ENCODE data around the gene KIZ. TPM values are rescaled to one million over a fixed set of nuclear protein-coding genes. Genes with fewer than 3 reads are reported as not detected.

Gene KIZ
- total and polyA plus RNA-seq, 11 donors = 8.8 to 31.2 (median 23.6) TPM

- ATAC-seq = no peak
- Histone ChIP-seq H3K27me3 (no peaks in the 10 kb centered on the region), H3K36me3 (peaks cover 0 to 21% (median under 1%) of the 10 kb centered on the region in 9 donors), H3K4me1 (no peaks in the 10 kb centered on the region), H3K27ac (no peak overlapping the region), H3K9me3 (no peaks in the 10 kb centered on the region), H3K4me3 (no peak overlapping the region)
- 82 to 88% (median 85%) methylated on average over 3 of the region's 3 CpGs for WGBS, 4 donors
- TF ChIP-seq, protein P1, sequence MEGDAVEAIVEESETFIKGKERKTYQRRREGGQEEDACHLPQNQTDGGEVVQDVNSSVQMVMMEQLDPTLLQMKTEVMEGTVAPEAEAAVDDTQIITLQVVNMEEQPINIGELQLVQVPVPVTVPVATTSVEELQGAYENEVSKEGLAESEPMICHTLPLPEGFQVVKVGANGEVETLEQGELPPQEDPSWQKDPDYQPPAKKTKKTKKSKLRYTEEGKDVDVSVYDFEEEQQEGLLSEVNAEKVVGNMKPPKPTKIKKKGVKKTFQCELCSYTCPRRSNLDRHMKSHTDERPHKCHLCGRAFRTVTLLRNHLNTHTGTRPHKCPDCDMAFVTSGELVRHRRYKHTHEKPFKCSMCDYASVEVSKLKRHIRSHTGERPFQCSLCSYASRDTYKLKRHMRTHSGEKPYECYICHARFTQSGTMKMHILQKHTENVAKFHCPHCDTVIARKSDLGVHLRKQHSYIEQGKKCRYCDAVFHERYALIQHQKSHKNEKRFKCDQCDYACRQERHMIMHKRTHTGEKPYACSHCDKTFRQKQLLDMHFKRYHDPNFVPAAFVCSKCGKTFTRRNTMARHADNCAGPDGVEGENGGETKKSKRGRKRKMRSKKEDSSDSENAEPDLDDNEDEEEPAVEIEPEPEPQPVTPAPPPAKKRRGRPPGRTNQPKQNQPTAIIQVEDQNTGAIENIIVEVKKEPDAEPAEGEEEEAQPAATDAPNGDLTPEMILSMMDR (IDR thresholded peaks at IDR 0.05) = no peak
- no peak for TF ChIP-seq POLR2A (IDR thresholded peaks at IDR 0.05)
- intact Hi-C loops (cut with DNase I) = no loop called here
- DNase-seq = no peak
These were observed 80.7 kb downstream of the KIZ start for GRCh38 chr20:21206584-21206983.

- 75 to 82% (median 80%) methylated on average over 3 of the region's 3 CpGs for WGBS, 4 donors
- DNase-seq = no peak
- no peak for ATAC-seq
- no peak overlapping the region for H3K27ac ChIP-seq
- H3K4me3 ChIP-seq = no peak overlapping the region
- peaks cover 0 to 33% (median 5%) of the 10 kb centered on the region in 9 donors for H3K36me3 ChIP-seq
- TF ChIP-seq, protein P1 (IDR thresholded peaks at IDR 0.05) = no peak
- TF ChIP-seq POLR2A (IDR thresholded peaks at IDR 0.05) = no peak
- intact Hi-C loops (cut with DNase I) = no loop called here
- H3K9me3 ChIP-seq = no peaks in the 10 kb centered on the region
- H3K4me1 ChIP-seq = no peaks in the 10 kb centered on the region
- H3K27me3 ChIP-seq = no peaks in the 10 kb centered on the region
These were observed 83.1 kb downstream of the KIZ start for GRCh38 chr20:21208999-21209398.

DNA sequence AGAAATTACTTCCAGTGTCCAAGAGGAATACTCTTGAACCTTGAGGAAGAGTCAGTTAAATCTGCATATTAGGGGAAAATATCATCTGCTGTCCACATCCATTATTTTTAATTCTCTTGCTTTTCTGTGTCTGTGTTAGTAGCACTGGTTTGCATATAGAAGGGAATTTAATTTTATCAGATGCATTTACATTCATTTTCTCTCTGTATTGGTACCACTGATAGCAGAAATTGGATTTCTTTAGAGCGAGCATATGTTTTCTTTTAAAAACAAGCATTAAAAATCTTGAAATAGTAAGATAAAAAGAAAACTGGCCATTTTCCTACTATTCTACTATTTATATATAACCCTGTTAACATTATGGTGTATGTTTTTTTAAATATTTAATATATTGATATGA, 83.8 kb downstream of the KIZ start:
- DNase-seq = no peak
- intact Hi-C loops (cut with DNase I) = no loop called here
- Histone ChIP-seq H3K27ac (no peak overlapping the region), H3K9me3 (no peaks in the 10 kb centered on the region), H3K27me3 (no peaks in the 10 kb centered on the region), H3K4me1 (no peaks in the 10 kb centered on the region), H3K4me3 (no peak overlapping the region), H3K36me3 (peaks cover 0 to 33% (median 5%) of the 10 kb centered on the region in 9 donors)
- 95 to 98% (median 98%) methylated on average over 1 of the region's 1 CpG for WGBS, 4 donors
- ATAC-seq = no peak
- no peak for TF ChIP-seq POLR2A (IDR thresholded peaks at IDR 0.05)
- TF ChIP-seq, protein P1 (IDR thresholded peaks at IDR 0.05) = no peak

GRCh38 chr20:21213691-21214090, 87.8 kb downstream of the KIZ start:
- no peaks in the 10 kb centered on the region for H3K4me1 ChIP-seq
- ATAC-seq = no peak
- peaks cover 0 to 41% (median 13%) of the 10 kb centered on the region in 9 donors for H3K36me3 ChIP-seq
- intact Hi-C loops (cut with DNase I) = no loop called here
- no peak overlapping the region for H3K4me3 ChIP-seq
- H3K9me3 ChIP-seq = no peaks in the 10 kb centered on the region
- TF ChIP-seq POLR2A (IDR thresholded peaks at IDR 0.05) = no peak
- TF ChIP-seq, protein P1 (IDR thresholded peaks at IDR 0.05) = no peak
- H3K27me3 ChIP-seq = no peaks in the 10 kb centered on the region
- WGBS, 4 donors = 73 to 83% (median 82%) methylated on average over 2 of the region's 2 CpGs
- no peak for DNase-seq
- H3K27ac ChIP-seq = no peak overlapping the region

Measured in heart left ventricle (tissue), 16 donors.